ENCODE data around the gene SUGCT.

GRCh38 chr7:40891232-40891631 lies 756.4 kb downstream of the SUGCT start:
- TF ChIP-seq TAF1 (IDR thresholded peaks at IDR 0.05; ENCODE audit: low read depth, low read length) = no peak
- TF ChIP-seq PAX5 (IDR thresholded peaks at IDR 0.05; ENCODE audit: insufficient read depth, low read length, severe bottlenecking) = no peak
- no peak for TF ChIP-seq POLR2AphosphoS5 (IDR thresholded peaks at IDR 0.05; ENCODE audit: low read depth, low read length)
- no peak for TF ChIP-seq POLR2A (IDR thresholded peaks at IDR 0.05; ENCODE audit: low read depth, low read length)
- TF ChIP-seq SPI1 (IDR thresholded peaks at IDR 0.05; ENCODE audit: low read depth, low read length) = no peak
